Smooth muscle cell (in vitro differentiated cells): ENCODE data around the gene CEP112. TPM values are rescaled to one million over a fixed set of nuclear protein-coding genes. Genes with fewer than 3 reads are reported as not detected.
"Not testable (repeated sequence)": the region's sequence is repeated elsewhere in the genome, so short reads cannot be mapped to it uniquely, and the experiment has no call there.

Source experiments
- DNase-seq: peaks from one replicate; lab custom pipeline; 2025; ENCODE audit not compliant: unreplicated experiment; lab: John Stamatoyannopoulos, UW
- H2AFZ ChIP-seq: fragments of 200-600 bp; sonication (generic); 2 replicates; pipeline ENCODE4 v1.6.0; 2016; ENCODE audit warnings: antibody characterized with exemption, low read depth, mild to moderate bottlenecking
- H3F3A ChIP-seq: fragments of 200-600 bp; sonication (generic); 2 replicates; pipeline ENCODE4 v1.6.0; 2017; ENCODE audit warnings: antibody characterized with exemption, low read depth
- H3K27ac ChIP-seq: fragments of 200-600 bp; sonication (generic); 2 replicates; pipeline ENCODE4 v1.5.1; 2016; ENCODE audit warnings: low read depth, mild to moderate bottlenecking
- H3K27me3 ChIP-seq: fragments of 200-600 bp; sonication (generic); 2 replicates; pipeline ENCODE4 v1.6.1; 2016; ENCODE audit warnings: low read depth, mild to moderate bottlenecking
- H3K36me3 ChIP-seq: fragments of 200-600 bp; sonication (generic); 2 replicates; pipeline ENCODE4 v1.5.1; 2016; ENCODE audit warnings: low read depth
- H3K4me1 ChIP-seq: fragments of 200-600 bp; sonication (generic); 2 replicates; pipeline ENCODE4 v1.5.1; 2016; ENCODE audit warnings: low read depth
- H3K4me2 ChIP-seq: fragments of 200-600 bp; sonication (generic); 2 replicates; pipeline ENCODE4 v1.6.0; 2016; ENCODE audit warnings: mild to moderate bottlenecking
- H3K4me3 ChIP-seq: fragments of 200-600 bp; sonication (generic); 2 replicates; pipeline ENCODE4 v1.5.1; 2016; ENCODE audit warnings: mild to moderate bottlenecking
- H3K79me2 ChIP-seq: fragments of 200-600 bp; sonication (generic); 2 replicates; pipeline ENCODE4 v1.6.0; 2016; ENCODE audit warnings: low read depth, mild to moderate bottlenecking
- H3K9ac ChIP-seq: fragments of 200-600 bp; sonication (generic); 2 replicates; pipeline ENCODE4 v1.6.0; 2016; ENCODE audit warnings: low read depth
- H3K9me3 ChIP-seq: fragments of 200-600 bp; sonication (generic); replicated peaks from 2 replicates; pipeline ENCODE4 v1.5.1; 2016; ENCODE audit warnings: low read depth
- H4K20me1 ChIP-seq: fragments of 200-600 bp; sonication (generic); 2 replicates; pipeline ENCODE4 v1.6.0; 2016; ENCODE audit warnings: low read depth
- CTCF ChIP-seq: fragments of 200-600 bp; sonication (generic); IDR thresholded peaks from 2 replicates; pipeline ENCODE4 v1.5.1; 2017; ENCODE audit warnings: borderline replicate concordance, mild to moderate bottlenecking, antibody characterized with exemption; ENCODE audit not compliant: insufficient read depth, poor library complexity, severe bottlenecking
- WGBS: methylation state at CpG from one replicate; pipeline ENCODE4 v1.1.7; 2016; ENCODE audit warnings: low lambda C conversion rate; 5-methylcytosine and 5-hydroxymethylcytosine counted together
- polyA plus RNA-seq: library from polyadenylated mRNA; unstranded; fragments of >200 nt; fragmentation: Nextera tagmentation; extraction: Ambion mirVana; gene quantifications from 2 replicates; pipeline ENCODE4 v1.2.1, GENCODE V29; 2016
- total RNA-seq: library from RNA; depleted of rRNA; stranded (reverse); fragments of >200 nt; gene quantifications from 2 replicates; pipeline ENCODE4 v1.2.3, GENCODE V29; 2014

Gene CEP112
- total and polyA plus RNA-seq, 2 experiments from 2014 or later, result 8.3 to 9.9 TPM

GRCh38 chr17:65848751-65849150 is 343.2 kb downstream of the CEP112 start:
- H3K4me2 ChIP-seq, result no peak overlapping the region
- no peak overlapping the region for H3K4me3 ChIP-seq
- no peaks in the 10 kb centered on the region for H3K79me2 ChIP-seq
- no peaks in the 10 kb centered on the region for H4K20me1 ChIP-seq
- no peak overlapping the region for H3K27ac ChIP-seq
- no peaks in the 10 kb centered on the region for H3F3A ChIP-seq
- H3K9ac ChIP-seq, result no peak overlapping the region
- H3K4me1 ChIP-seq, result no peaks in the 10 kb centered on the region
- H2AFZ ChIP-seq, result no peak overlapping the region
- no peaks in the 10 kb centered on the region for H3K36me3 ChIP-seq
- TF ChIP-seq CTCF, result no peak
- H3K27me3 ChIP-seq, result no peaks in the 10 kb centered on the region
- no peaks in the 10 kb centered on the region for H3K9me3 ChIP-seq
- no peak for DNase-seq
- WGBS, result 92% methylated on average over 5 of the region's 5 CpGs

DNA sequence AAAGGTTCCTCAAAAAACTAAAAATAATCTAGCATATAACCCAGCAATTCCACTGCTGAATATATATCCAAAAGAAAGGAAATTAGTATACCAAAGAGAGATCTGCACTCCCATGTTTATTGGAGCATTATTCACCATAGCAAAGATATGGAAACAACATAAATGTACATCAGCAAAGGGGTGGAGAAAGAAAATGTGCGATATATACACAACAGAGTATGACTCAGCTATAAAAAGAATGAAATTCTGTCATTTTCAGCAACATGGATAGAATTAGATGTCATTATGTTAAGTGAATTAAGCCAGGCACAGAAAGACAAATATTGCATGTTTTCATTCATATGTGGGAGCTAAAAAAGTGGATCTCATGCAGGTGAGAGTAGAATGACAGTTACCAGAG is 350.8 kb downstream of the CEP112 start:
- no peak overlapping the region for H3K4me2 ChIP-seq
- no peak for DNase-seq
- WGBS, result 95% methylated on average over 1 of the region's 1 CpG
- H3K79me2 ChIP-seq, result no peaks in the 10 kb centered on the region
- no peaks in the 10 kb centered on the region for H4K20me1 ChIP-seq
- H3F3A ChIP-seq, result no peaks in the 10 kb centered on the region
- no peaks in the 10 kb centered on the region for H3K36me3 ChIP-seq
- H3K27ac ChIP-seq, result no peak overlapping the region
- H3K9ac ChIP-seq, result no peak overlapping the region
- H2AFZ ChIP-seq, result no peak overlapping the region
- TF ChIP-seq CTCF, result no peak
- no peak overlapping the region for H3K4me3 ChIP-seq
- H3K9me3 ChIP-seq, result no peaks in the 10 kb centered on the region
- H3K27me3 ChIP-seq, result no peaks in the 10 kb centered on the region
- H3K4me1 ChIP-seq, result no peaks in the 10 kb centered on the region

DNA sequence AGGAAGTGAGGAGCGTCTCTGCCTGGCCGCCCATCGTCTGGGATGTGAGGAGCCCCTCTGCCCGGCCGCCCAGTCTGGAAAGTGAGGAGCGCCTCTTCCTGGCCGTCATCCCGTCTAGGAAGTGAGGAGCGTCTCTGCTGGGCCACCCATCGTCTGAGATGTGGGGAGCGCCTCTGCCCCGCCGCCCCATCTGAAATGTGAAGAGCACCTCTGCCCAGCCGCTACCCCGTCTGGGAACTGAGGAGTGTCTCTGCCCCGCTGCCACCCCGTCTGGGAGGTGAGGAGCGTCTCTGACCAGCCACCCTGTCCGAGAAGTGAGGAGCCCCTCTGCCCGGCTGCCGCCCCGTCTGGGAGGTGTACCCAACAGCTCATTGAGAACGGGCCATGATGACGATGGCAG is 354.7 kb downstream of the CEP112 start:
- DNase-seq, H3K4me1 ChIP-seq, H2AFZ ChIP-seq, H3F3A ChIP-seq, H3K4me3 ChIP-seq, H4K20me1 ChIP-seq, H3K36me3 ChIP-seq, H3K9ac ChIP-seq, H3K27me3 ChIP-seq, H3K79me2 ChIP-seq, H3K4me2 ChIP-seq, H3K27ac ChIP-seq: not testable (repeated sequence)
- H3K9me3 ChIP-seq, result peaks cover 18% of the 10 kb centered on the region
- 94% methylated on average over 24 of the region's 24 CpGs for WGBS

- no peaks in the 10 kb centered on the region for H4K20me1 ChIP-seq
- no peak overlapping the region for H3K4me3 ChIP-seq
- H3K4me1 ChIP-seq, result no peaks in the 10 kb centered on the region
- no peak overlapping the region for H3K9ac ChIP-seq
- no peak overlapping the region for H3K27ac ChIP-seq
- H3K4me2 ChIP-seq, result no peak overlapping the region
- no peaks in the 10 kb centered on the region for H3K27me3 ChIP-seq
- peaks cover 31% of the 10 kb centered on the region for H3K9me3 ChIP-seq
- H3K36me3 ChIP-seq, result peaks cover 7% of the 10 kb centered on the region
- WGBS, result 95% methylated on average over 1 of the region's 1 CpG
- no peaks in the 10 kb centered on the region for H3K79me2 ChIP-seq
- no peak overlapping the region for H2AFZ ChIP-seq
- no peaks in the 10 kb centered on the region for H3F3A ChIP-seq
- no peak for DNase-seq
- TF ChIP-seq CTCF, result no peak
Observed at GRCh38 chr17:65833214-65833613, 358.7 kb downstream of the CEP112 start.
